GM19395 (cell line): ENCODE data around the gene CHST11.
"Not testable (repeated sequence)": the region's sequence is repeated elsewhere in the genome, so short reads cannot be mapped to it uniquely, and the experiment has no call there.

Experiments used
- ATAC-seq: cut with Tn5 transposase; IDR thresholded peaks from one replicate; pipeline ENCODE4 v1.9.1; 2021; ENCODE audit warnings: mild to moderate bottlenecking, moderate library complexity; ENCODE audit not compliant: unreplicated experiment

Gene CHST11

GRCh38 chr12:104727726-104728465 lies 271.1 kb downstream of the CHST11 start:
- no peak for ATAC-seq

GRCh38 chr12:104729091-104729490 lies 272.3 kb downstream of the CHST11 start:
- ATAC-seq, result no peak

- no peak for ATAC-seq
These were observed 273.1 kb downstream of the CHST11 start for GRCh38 chr12:104729610-104730446.

- no peak for ATAC-seq
These were observed 274.0 kb downstream of the CHST11 start for GRCh38 chr12:104730763-104731162.

GRCh38 chr12:104733717-104734175 lies 277.0 kb downstream of the CHST11 start:
- no peak for ATAC-seq

- no peak for ATAC-seq
These were observed 277.9 kb downstream of the CHST11 start for GRCh38 chr12:104734541-104735095.

- no peak for ATAC-seq
These were observed 279.1 kb downstream of the CHST11 start for GRCh38 chr12:104735801-104736200.

GRCh38 chr12:104736307-104736706 lies 279.6 kb downstream of the CHST11 start:
- no peak for ATAC-seq

GRCh38 chr12:104737113-104737512 lies 280.4 kb downstream of the CHST11 start:
- ATAC-seq, result no peak

- ATAC-seq, result no peak
These were observed 281.1 kb downstream of the CHST11 start for GRCh38 chr12:104737791-104738301.

GRCh38 chr12:104738331-104738730 lies 281.6 kb downstream of the CHST11 start:
- ATAC-seq, result no peak

GRCh38 chr12:104738776-104739642 lies 282.3 kb downstream of the CHST11 start:
- no peak for ATAC-seq

- ATAC-seq, result peak; percentile 78
These were observed 283.9 kb downstream of the CHST11 start for GRCh38 chr12:104740668-104741067.

- ATAC-seq, result peak; percentile 22
These were observed 284.3 kb downstream of the CHST11 start for GRCh38 chr12:104741077-104741476.

GRCh38 chr12:104741497-104742367 lies 285.0 kb downstream of the CHST11 start:
- ATAC-seq, result no peak

- ATAC-seq, result no peak
These were observed 285.9 kb downstream of the CHST11 start for GRCh38 chr12:104742551-104743201.

- ATAC-seq, result no peak
These were observed 286.4 kb downstream of the CHST11 start for GRCh38 chr12:104743202-104743580.

- not testable (repeated sequence) for ATAC-seq
These were observed 287.2 kb downstream of the CHST11 start for GRCh38 chr12:104743753-104744548.
